Measurements from ENCODE around the gene CPLANE2. TPM values are rescaled to one million over a fixed set of nuclear protein-coding genes. Genes with fewer than 3 reads are reported as not detected.

The CPLANE2 gene
- polyA plus RNA-seq, 1 donor from 2014 or later = 5.7 TPM

DNA sequence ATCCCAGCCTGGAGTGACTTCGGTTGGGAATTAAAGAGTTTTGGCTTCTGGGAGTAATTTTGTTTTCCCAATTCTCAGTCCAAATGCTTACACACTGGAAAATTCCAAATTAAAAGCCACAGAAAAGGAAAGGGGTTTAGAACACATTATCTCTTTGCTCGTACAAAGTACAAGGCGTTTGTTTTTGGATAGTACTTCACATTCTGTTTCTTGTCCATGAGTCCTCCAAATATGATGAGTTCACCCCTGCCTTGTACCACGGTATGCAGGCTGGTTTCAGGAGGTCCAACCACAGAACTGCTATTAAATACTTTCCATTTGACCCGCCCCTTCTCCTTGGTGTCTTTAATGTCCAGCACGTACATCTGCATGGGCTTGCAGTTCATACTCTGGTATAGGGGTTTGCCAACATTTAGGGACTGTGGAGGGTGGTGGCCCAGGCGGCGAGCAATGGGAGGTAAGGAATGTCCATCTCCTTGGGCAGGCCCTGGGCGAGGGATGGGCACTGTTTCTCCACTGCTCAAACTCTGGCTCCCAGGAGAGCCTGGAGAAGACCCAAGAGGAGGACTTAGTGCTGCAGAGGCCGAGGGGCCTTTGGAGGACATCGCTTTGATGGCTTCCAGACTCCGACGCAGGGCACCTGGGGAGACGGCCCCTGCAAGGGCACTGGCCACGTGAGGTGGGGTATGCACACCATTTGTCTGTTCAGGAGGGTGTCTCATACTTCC is 13.7 kb upstream of the CPLANE2 start:
- H3K79me2 ChIP-seq (replicated peaks; ENCODE audit: insufficient read depth, low read length) = no peaks in the 10 kb centered on the region
- TF ChIP-seq POLR2AphosphoS5 (IDR thresholded peaks at IDR 0.05) (no peak), EP300 (conservative IDR thresholded peaks at IDR 0.05; ENCODE audit: poor library complexity, severe bottlenecking) (no peak), EZH2 (IDR thresholded peaks at IDR 0.05; ENCODE audit: borderline replicate concordance, insufficient read depth, low read length, poor library complexity, severe bottlenecking) (no peak), TAF1 (IDR thresholded peaks at IDR 0.05; ENCODE audit: low read depth) (no peak), RAD21 (conservative IDR thresholded peaks at IDR 0.05) (no peak), SMC3 (conservative IDR thresholded peaks at IDR 0.05; ENCODE audit: poor library complexity) (no peak), MXI1 (conservative IDR thresholded peaks at IDR 0.05; ENCODE audit: poor library complexity, severe bottlenecking) (no peak)
- TF ChIP-seq, protein P1, sequence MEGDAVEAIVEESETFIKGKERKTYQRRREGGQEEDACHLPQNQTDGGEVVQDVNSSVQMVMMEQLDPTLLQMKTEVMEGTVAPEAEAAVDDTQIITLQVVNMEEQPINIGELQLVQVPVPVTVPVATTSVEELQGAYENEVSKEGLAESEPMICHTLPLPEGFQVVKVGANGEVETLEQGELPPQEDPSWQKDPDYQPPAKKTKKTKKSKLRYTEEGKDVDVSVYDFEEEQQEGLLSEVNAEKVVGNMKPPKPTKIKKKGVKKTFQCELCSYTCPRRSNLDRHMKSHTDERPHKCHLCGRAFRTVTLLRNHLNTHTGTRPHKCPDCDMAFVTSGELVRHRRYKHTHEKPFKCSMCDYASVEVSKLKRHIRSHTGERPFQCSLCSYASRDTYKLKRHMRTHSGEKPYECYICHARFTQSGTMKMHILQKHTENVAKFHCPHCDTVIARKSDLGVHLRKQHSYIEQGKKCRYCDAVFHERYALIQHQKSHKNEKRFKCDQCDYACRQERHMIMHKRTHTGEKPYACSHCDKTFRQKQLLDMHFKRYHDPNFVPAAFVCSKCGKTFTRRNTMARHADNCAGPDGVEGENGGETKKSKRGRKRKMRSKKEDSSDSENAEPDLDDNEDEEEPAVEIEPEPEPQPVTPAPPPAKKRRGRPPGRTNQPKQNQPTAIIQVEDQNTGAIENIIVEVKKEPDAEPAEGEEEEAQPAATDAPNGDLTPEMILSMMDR (IDR thresholded peaks at IDR 0.05; ENCODE audit: poor library complexity, severe bottlenecking) = no peak
- TF ChIP-seq, protein P2, sequence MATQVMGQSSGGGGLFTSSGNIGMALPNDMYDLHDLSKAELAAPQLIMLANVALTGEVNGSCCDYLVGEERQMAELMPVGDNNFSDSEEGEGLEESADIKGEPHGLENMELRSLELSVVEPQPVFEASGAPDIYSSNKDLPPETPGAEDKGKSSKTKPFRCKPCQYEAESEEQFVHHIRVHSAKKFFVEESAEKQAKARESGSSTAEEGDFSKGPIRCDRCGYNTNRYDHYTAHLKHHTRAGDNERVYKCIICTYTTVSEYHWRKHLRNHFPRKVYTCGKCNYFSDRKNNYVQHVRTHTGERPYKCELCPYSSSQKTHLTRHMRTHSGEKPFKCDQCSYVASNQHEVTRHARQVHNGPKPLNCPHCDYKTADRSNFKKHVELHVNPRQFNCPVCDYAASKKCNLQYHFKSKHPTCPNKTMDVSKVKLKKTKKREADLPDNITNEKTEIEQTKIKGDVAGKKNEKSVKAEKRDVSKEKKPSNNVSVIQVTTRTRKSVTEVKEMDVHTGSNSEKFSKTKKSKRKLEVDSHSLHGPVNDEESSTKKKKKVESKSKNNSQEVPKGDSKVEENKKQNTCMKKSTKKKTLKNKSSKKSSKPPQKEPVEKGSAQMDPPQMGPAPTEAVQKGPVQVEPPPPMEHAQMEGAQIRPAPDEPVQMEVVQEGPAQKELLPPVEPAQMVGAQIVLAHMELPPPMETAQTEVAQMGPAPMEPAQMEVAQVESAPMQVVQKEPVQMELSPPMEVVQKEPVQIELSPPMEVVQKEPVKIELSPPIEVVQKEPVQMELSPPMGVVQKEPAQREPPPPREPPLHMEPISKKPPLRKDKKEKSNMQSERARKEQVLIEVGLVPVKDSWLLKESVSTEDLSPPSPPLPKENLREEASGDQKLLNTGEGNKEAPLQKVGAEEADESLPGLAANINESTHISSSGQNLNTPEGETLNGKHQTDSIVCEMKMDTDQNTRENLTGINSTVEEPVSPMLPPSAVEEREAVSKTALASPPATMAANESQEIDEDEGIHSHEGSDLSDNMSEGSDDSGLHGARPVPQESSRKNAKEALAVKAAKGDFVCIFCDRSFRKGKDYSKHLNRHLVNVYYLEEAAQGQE (IDR thresholded peaks at IDR 0.05; ENCODE audit: borderline replicate concordance) = no peak
- no peak overlapping the region for H3K4me2 ChIP-seq (ENCODE audit: low read length)
- no peaks in the 10 kb centered on the region for H3K27me3 ChIP-seq (ENCODE audit: insufficient read depth, low read depth, low read length)
- H3K9ac ChIP-seq (ENCODE audit: low read length) = no peak overlapping the region
- no peaks in the 10 kb centered on the region for H3F3A ChIP-seq (ENCODE audit: insufficient read depth, low read length, poor library complexity, severe bottlenecking)
- H4K20me1 ChIP-seq (ENCODE audit: insufficient read depth) = no peaks in the 10 kb centered on the region
- no peaks in the 10 kb centered on the region for H3K9me2 ChIP-seq (ENCODE audit: insufficient read depth, low read length)
- H2AFZ ChIP-seq (ENCODE audit: low read depth, low read length) = no peak overlapping the region
- H3K4me3 ChIP-seq (ENCODE audit: low read length) = no peak overlapping the region
- no peak overlapping the region for H3K27ac ChIP-seq (ENCODE audit: low read length)
- no peaks in the 10 kb centered on the region for H3K9me3 ChIP-seq (ENCODE audit: low read length)
- peaks cover 11% of the 10 kb centered on the region for H3K36me3 ChIP-seq (ENCODE audit: insufficient read depth, low read length)

DNA sequence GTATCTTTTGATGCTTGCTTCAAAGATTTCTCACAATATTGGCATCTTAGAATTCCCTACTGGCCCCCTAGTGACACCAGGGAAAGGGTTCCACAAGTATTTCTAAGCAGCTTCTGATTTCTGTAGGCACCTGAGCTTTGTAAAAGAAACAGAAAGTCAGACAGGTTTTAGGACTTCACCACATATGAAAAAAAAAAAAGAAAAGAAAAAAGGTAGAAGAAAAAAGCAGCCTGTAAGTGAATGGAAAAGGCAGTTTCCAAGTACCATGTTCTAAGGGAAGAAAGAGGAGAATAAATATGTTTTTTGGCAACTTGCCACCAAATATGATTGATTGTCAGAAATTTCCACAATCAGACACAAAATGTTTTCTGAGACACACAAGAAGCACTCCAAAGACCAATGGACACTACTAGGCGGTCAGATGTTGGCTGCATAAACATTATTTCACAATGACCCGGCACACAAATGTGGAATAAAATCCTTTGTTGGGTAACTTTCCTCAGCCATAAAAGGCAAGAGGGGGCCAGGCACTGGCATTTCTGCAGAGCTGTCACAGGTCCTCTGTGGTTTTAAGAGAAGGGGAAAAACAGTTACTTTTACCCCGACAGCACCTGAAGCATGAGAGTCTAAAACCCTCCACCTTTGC is 12.7 kb upstream of the CPLANE2 start:
- Histone ChIP-seq H3K36me3 (ENCODE audit: insufficient read depth, low read length) (peaks cover 8% of the 10 kb centered on the region), H3K9me3 (ENCODE audit: low read length) (no peaks in the 10 kb centered on the region), H3F3A (ENCODE audit: insufficient read depth, low read length, poor library complexity, severe bottlenecking) (no peaks in the 10 kb centered on the region), H3K4me2 (ENCODE audit: low read length) (no peak overlapping the region), H3K9ac (ENCODE audit: low read length) (no peak overlapping the region), H2AFZ (ENCODE audit: low read depth, low read length) (no peak overlapping the region), H3K27me3 (ENCODE audit: insufficient read depth, low read depth, low read length) (no peaks in the 10 kb centered on the region), H3K27ac (ENCODE audit: low read length) (no peak overlapping the region), H3K4me3 (ENCODE audit: low read length) (no peak overlapping the region), H3K79me2 (replicated peaks; ENCODE audit: insufficient read depth, low read length) (no peaks in the 10 kb centered on the region), H4K20me1 (ENCODE audit: insufficient read depth) (no peaks in the 10 kb centered on the region), H3K9me2 (ENCODE audit: insufficient read depth, low read length) (no peaks in the 10 kb centered on the region)
- TF ChIP-seq EZH2 (IDR thresholded peaks at IDR 0.05; ENCODE audit: borderline replicate concordance, insufficient read depth, low read length, poor library complexity, severe bottlenecking) (no peak), SMC3 (conservative IDR thresholded peaks at IDR 0.05; ENCODE audit: poor library complexity) (no peak), EP300 (conservative IDR thresholded peaks at IDR 0.05; ENCODE audit: poor library complexity, severe bottlenecking) (no peak), RAD21 (conservative IDR thresholded peaks at IDR 0.05) (no peak), POLR2AphosphoS5 (IDR thresholded peaks at IDR 0.05) (no peak), TAF1 (IDR thresholded peaks at IDR 0.05; ENCODE audit: low read depth) (no peak)
- TF ChIP-seq, protein P2 (IDR thresholded peaks at IDR 0.05; ENCODE audit: borderline replicate concordance) = no peak
